ENCODE results near the gene PSIP1. TPM values are rescaled to one million over a fixed set of nuclear protein-coding genes. Genes with fewer than 3 reads are reported as not detected.
"Not testable (repeated sequence)": the region's sequence is repeated elsewhere in the genome, so short reads cannot be mapped to it uniquely, and the experiment has no call there.

The PSIP1 gene
- total and polyA plus RNA-seq, 7 experiments from 2014 or later: 97.8 to 213 (median 139) TPM

DNA sequence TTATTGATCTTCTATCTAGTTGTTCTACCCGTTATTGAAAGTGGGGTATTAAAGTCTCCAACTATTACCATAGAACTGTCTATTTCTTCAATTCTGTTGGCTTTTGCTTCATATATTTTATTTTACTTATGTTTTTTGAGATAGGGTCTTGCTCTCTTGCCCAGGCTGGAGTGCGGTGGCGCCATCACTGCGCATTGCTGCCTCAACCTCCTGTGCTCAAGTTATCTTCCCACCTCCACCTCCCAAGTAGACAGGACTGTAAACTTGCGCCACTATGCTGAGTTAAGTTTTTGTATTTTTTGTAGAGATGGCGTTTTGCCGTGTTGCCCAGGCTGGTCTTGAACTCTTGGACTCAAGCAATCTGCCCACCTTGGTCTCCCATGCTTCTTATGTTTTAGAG, 71.9 kb downstream of the PSIP1 start:
- peaks cover 0 to 3% of the 10 kb centered on the region in 2 donors for H3K4me1 ChIP-seq (ENCODE audit: control insufficient read depth in 2 of 2, insufficient read depth in 2 of 2, low read length in 2 of 2)
- H3K27ac ChIP-seq (ENCODE audit: low read depth, low read length): no peak overlapping the region
- ChIA-PET CTCF (no interaction called here), POLR2A (interaction anchor here (0.6 kb wide), 1 partner anchor 12 kb away, joined by 3 read pairs; no protein-coding TSS in a partner anchor)
- intact Hi-C loops (cut with micrococcal nuclease): no loop called here
- H3K27me3 ChIP-seq (ENCODE audit: control insufficient read depth in 2 of 2, insufficient read depth in 2 of 2, low read length in 2 of 2): no peaks in the 10 kb centered on the region
- H3K4me1 Mint-ChIP-seq: peaks cover 11 to 46% (median 28%) of the 10 kb centered on the region in 7 donors
- H3K4me3 Mint-ChIP-seq: no peak overlapping the region
- H3K9me3 ChIP-seq (ENCODE audit: control insufficient read depth in 2 of 3, low read length in 3 of 3): no peaks in the 10 kb centered on the region
- no peak for ATAC-seq
- H3K9me3 Mint-ChIP-seq: peaks cover 0 to 5% (median 0%) of the 10 kb centered on the region in 11 donors
- peaks cover 12 to 67% (median 53%) of the 10 kb centered on the region in 5 donors for H3K36me3 Mint-ChIP-seq
- H3K36me3 ChIP-seq (ENCODE audit: control insufficient read depth in 2 of 3, insufficient read depth in 3 of 3, low read length in 3 of 3): peaks cover 5 to 43% (median 16%) of the 10 kb centered on the region in 3 experiments
- DNase-seq: no peak
- H3K27me3 Mint-ChIP-seq: no peaks in the 10 kb centered on the region
- H3K27ac Mint-ChIP-seq: peak overlapping the region in 2 of 9 donors; percentile 14 to 20
- no peak overlapping the region for H3K4me3 ChIP-seq (ENCODE audit: low read length)

DNA sequence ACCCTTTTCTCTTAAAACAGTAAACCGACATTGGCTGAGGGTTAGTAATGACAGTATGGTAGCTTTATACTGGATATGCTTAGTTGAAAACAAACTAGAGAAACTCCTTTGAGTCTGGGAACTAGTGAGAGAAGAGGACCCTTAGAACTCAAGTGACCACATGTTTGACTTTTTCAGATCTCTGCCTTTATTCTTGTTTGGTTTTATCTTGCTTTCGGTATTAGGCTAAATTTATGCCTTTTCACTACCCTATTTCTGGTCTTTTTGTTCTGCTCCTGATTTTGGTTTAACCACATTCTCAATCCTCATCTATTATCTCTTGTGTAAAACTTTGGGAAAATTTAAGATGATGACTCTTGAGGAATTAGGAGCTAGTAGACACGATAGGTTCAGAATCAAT, 77.1 kb downstream of the PSIP1 start:
- ChIA-PET CTCF (interaction anchor here (1.1 kb wide), 1 partner anchor 79 kb away, joined by 3 read pairs; no protein-coding TSS in a partner anchor), POLR2A (no interaction called here)
- H3K4me3 Mint-ChIP-seq: no peak overlapping the region
- no peak overlapping the region for H3K4me3 ChIP-seq (ENCODE audit: low read length)
- intact Hi-C loops (cut with micrococcal nuclease): no loop called here
- DNase-seq (no peak), ATAC-seq (no peak)
- H3K36me3 Mint-ChIP-seq: peaks cover 10 to 55% (median 43%) of the 10 kb centered on the region in 5 donors
- no peaks in the 10 kb centered on the region for H3K9me3 ChIP-seq (ENCODE audit: control insufficient read depth in 2 of 3, low read length in 3 of 3)
- peak overlapping the region in 4 of 9 donors; percentile 7 to 29 (median 9) for H3K27ac Mint-ChIP-seq
- peaks cover 37 to 79% (median 68%) of the 10 kb centered on the region in 7 donors for H3K4me1 Mint-ChIP-seq
- no peak overlapping the region for H3K27ac ChIP-seq (ENCODE audit: low read depth, low read length)
- H3K27me3 Mint-ChIP-seq: no peaks in the 10 kb centered on the region
- no peaks in the 10 kb centered on the region for H3K27me3 ChIP-seq (ENCODE audit: control insufficient read depth in 2 of 2, insufficient read depth in 2 of 2, low read length in 2 of 2)
- peaks cover 0 to 29% (median 3%) of the 10 kb centered on the region in 3 experiments for H3K36me3 ChIP-seq (ENCODE audit: control insufficient read depth in 2 of 3, insufficient read depth in 3 of 3, low read length in 3 of 3)
- H3K9me3 Mint-ChIP-seq: no peaks in the 10 kb centered on the region
- H3K4me1 ChIP-seq (ENCODE audit: control insufficient read depth in 2 of 2, insufficient read depth in 2 of 2, low read length in 2 of 2): peaks cover 0 to 3% of the 10 kb centered on the region in 2 donors

DNA sequence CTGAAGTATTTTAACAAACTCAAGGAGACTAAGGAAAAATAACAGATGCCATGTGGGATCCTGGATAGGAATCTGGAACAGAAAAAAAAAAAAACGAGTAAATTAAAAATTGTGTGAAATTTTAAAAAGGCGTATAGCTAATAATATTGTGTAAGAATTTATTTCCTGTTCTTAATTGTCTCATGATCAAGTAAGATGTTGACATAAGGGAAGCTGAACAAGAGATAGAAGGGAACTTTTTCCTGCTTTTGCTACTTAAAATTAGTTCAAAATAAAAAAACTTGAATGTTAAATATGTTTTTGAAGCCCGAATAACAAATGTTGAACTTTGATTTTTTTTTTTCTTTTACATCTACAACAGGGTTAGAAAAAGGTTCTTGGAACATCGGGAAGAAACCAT, 77.6 kb downstream of the PSIP1 start:
- POLR2A ChIA-PET: no interaction called here
- no peak overlapping the region for H3K27ac ChIP-seq (ENCODE audit: low read depth, low read length)
- H3K4me3 ChIP-seq (ENCODE audit: low read length): no peak overlapping the region
- H3K4me1 ChIP-seq (ENCODE audit: control insufficient read depth in 2 of 2, insufficient read depth in 2 of 2, low read length in 2 of 2): peaks cover 0 to 3% of the 10 kb centered on the region in 2 donors
- ATAC-seq: no peak
- CTCF ChIA-PET: interaction anchor here (0.6 to 1.1 kb wide), 2 partner anchors 75 to 78 kb away, joined by 3 read pairs; no protein-coding TSS in a partner anchor
- no peak for DNase-seq
- intact Hi-C loops (cut with micrococcal nuclease): no loop called here
- H3K9me3 ChIP-seq (ENCODE audit: control insufficient read depth in 2 of 3, low read length in 3 of 3): no peaks in the 10 kb centered on the region
- H3K9me3 Mint-ChIP-seq: no peaks in the 10 kb centered on the region
- peaks cover 0 to 29% (median 3%) of the 10 kb centered on the region in 3 experiments for H3K36me3 ChIP-seq (ENCODE audit: control insufficient read depth in 2 of 3, insufficient read depth in 3 of 3, low read length in 3 of 3)
- H3K27me3 ChIP-seq (ENCODE audit: control insufficient read depth in 2 of 2, insufficient read depth in 2 of 2, low read length in 2 of 2): no peaks in the 10 kb centered on the region
- H3K27ac Mint-ChIP-seq: peak overlapping the region in 2 of 9 donors; percentile 9 to 39
- H3K36me3 Mint-ChIP-seq: peaks cover 13 to 54% (median 38%) of the 10 kb centered on the region in 5 donors
- H3K4me3 Mint-ChIP-seq: no peak overlapping the region
- peaks cover 38 to 79% (median 68%) of the 10 kb centered on the region in 7 donors for H3K4me1 Mint-ChIP-seq
- H3K27me3 Mint-ChIP-seq: no peaks in the 10 kb centered on the region

DNA sequence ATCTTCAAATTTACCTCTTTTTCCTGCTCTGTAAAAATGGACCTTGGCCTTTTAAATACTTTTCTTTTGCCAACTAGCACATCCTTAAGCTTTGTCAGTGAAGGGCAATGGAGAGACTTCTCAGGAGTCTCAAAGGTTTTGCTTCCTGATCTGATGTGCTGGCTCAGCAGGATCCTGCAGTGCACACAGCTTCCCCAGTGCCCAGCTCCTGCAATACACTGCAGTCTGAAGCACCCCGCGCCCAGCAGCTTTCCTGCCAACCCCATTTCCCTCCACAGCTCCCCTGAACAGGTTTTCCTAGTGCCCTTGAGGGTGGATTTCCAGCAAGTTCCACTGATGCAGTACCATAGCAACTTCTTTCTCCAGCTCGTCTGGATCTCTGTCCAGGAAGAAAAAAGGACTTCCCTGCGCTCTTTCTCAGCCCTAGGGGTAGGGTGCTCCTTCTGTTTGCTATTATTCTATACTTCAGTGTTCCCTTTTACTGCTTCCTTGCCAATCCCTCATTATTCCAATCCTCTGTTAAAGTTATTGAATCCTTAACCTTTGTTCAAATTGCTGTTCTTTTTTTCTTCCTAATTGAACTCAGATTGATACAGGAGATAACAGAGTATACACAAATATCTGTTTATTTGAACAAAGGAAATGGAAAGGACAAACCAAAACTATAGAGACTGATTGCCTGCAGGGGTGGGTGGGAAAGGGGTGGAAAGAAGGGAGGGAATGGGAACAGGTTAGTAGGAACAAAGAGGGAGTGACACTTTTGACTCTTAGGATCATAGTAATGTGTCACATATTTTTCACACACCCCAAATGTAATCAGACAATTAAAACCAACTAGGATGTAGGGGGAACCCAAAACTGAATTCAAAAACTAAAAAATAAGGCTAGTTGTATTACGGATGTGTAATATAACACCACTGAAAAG, 79.6 kb downstream of the PSIP1 start:
- ChIA-PET CTCF (no interaction called here), POLR2A (no interaction called here)
- no peaks in the 10 kb centered on the region for H3K27me3 ChIP-seq (ENCODE audit: control insufficient read depth in 2 of 2, insufficient read depth in 2 of 2, low read length in 2 of 2)
- H3K4me1 Mint-ChIP-seq: peaks cover 41 to 83% (median 63%) of the 10 kb centered on the region in 7 donors
- peaks cover 13 to 47% (median 27%) of the 10 kb centered on the region in 5 donors for H3K36me3 Mint-ChIP-seq
- ATAC-seq (peak; percentile 34), DNase-seq (no peak)
- H3K27ac ChIP-seq (ENCODE audit: low read depth, low read length): no peak overlapping the region
- H3K4me1 ChIP-seq (ENCODE audit: control insufficient read depth in 2 of 2, insufficient read depth in 2 of 2, low read length in 2 of 2): no peaks in the 10 kb centered on the region
- H3K9me3 ChIP-seq (ENCODE audit: control insufficient read depth in 2 of 3, low read length in 3 of 3): no peaks in the 10 kb centered on the region
- H3K9me3 Mint-ChIP-seq: no peaks in the 10 kb centered on the region
- H3K4me3 Mint-ChIP-seq: peak overlapping the region in 2 of 10 donors; percentile 9 to 50
- no peak overlapping the region for H3K4me3 ChIP-seq (ENCODE audit: low read length)
- peak overlapping the region in 8 of 9 donors; percentile 5 to 79 (median 32) for H3K27ac Mint-ChIP-seq
- H3K36me3 ChIP-seq (ENCODE audit: control insufficient read depth in 2 of 3, insufficient read depth in 3 of 3, low read length in 3 of 3): peaks cover 0 to 26% (median 3%) of the 10 kb centered on the region in 3 experiments
- intact Hi-C loops (cut with micrococcal nuclease): no loop called here
- H3K27me3 Mint-ChIP-seq: no peaks in the 10 kb centered on the region

DNA sequence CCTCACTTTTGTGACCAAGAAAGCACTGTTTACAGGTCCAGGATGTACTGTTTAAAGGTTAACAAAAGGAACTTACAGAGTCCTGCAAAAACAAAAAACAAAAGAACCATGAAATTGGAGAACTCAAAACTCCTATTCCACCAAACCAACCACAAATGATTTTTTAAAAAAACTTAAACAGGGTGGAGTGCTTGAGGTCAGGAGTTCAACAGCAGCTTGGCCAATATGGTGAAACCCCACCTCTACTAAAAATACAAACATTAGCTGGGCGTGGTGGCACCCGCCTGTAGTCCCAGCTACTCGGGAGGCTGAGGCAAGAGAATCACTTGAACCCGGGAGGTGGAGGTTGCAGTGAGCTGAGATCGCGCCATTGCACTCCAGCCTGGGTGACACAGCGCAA, 83.1 kb downstream of the PSIP1 start:
- H3K4me1 Mint-ChIP-seq: peaks cover 54 to 91% (median 80%) of the 10 kb centered on the region in 7 donors
- POLR2A ChIA-PET: interaction anchor here (1.4 kb wide), 1 partner anchor 21 kb away, joined by 3 read pairs; no protein-coding TSS in a partner anchor
- intact Hi-C loops (cut with micrococcal nuclease): loop anchor here in 1 of 2 donors (10.0 kb wide), 1 partner anchor 47 kb away; no protein-coding TSS in a partner anchor
- H3K4me1 ChIP-seq (ENCODE audit: control insufficient read depth in 2 of 2, insufficient read depth in 2 of 2, low read length in 2 of 2); H3K9me3 Mint-ChIP-seq; CTCF ChIA-PET; H3K27ac ChIP-seq (ENCODE audit: low read depth, low read length); DNase-seq; H3K9me3 ChIP-seq (ENCODE audit: control insufficient read depth in 2 of 3, low read length in 3 of 3); H3K27me3 ChIP-seq (ENCODE audit: control insufficient read depth in 2 of 2, insufficient read depth in 2 of 2, low read length in 2 of 2); ATAC-seq; H3K27me3 Mint-ChIP-seq; H3K4me3 ChIP-seq (ENCODE audit: low read length): not testable (repeated sequence)
- H3K36me3 Mint-ChIP-seq: peaks cover 13 to 33% (median 23%) of the 10 kb centered on the region in 5 donors
- peak overlapping the region in 1 of 10 donors; percentile 37 for H3K4me3 Mint-ChIP-seq
- H3K27ac Mint-ChIP-seq: peak overlapping the region in 3 of 9 donors; percentile 13 to 49 (median 25)
- H3K36me3 ChIP-seq (ENCODE audit: control insufficient read depth in 2 of 3, insufficient read depth in 3 of 3, low read length in 3 of 3): peaks cover 0 to 26% (median 0%) of the 10 kb centered on the region in 3 experiments

DNA sequence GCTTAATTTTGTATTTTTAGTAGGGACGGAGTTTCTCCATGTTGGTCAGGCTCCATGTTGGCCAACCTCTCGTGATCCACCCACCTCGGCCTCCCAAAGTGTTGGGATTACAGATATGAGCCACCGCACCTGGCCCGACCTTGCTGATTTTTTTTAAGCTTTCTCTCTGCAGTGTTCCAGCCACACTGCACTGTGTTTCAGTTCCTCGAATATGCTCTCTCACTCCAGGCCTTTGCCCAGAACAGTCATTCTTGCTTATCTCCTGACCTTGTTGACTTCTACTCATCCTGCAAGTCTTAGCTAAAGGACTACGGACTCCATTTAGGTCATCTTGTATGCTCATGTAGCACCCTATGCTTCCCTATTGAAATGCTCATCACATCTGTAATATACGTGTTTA, 84.8 kb downstream of the PSIP1 start:
- DNase-seq (no peak), ATAC-seq (no peak)
- Histone ChIP-seq H3K9me3 (ENCODE audit: control insufficient read depth in 2 of 3, low read length in 3 of 3) (no peaks in the 10 kb centered on the region), H3K4me1 (ENCODE audit: control insufficient read depth in 2 of 2, insufficient read depth in 2 of 2, low read length in 2 of 2) (peaks cover 0 to 8% of the 10 kb centered on the region in 2 donors), H3K27me3 (ENCODE audit: control insufficient read depth in 2 of 2, insufficient read depth in 2 of 2, low read length in 2 of 2) (no peaks in the 10 kb centered on the region), H3K4me3 (ENCODE audit: low read length) (no peak overlapping the region), H3K27ac (ENCODE audit: low read depth, low read length) (no peak overlapping the region), H3K36me3 (ENCODE audit: control insufficient read depth in 2 of 3, insufficient read depth in 3 of 3, low read length in 3 of 3) (peaks cover 0 to 24% (median 0%) of the 10 kb centered on the region in 3 experiments)
- Mint-ChIP-seq H3K4me3 (peak overlapping the region in 9 of 10 donors; percentile 4 to 73 (median 35)), H3K27ac (peak overlapping the region in 1 of 9 donors; percentile 38), H3K27me3 (no peaks in the 10 kb centered on the region), H3K36me3 (peaks cover 13 to 33% (median 23%) of the 10 kb centered on the region in 5 donors), H3K9me3 (no peaks in the 10 kb centered on the region), H3K4me1 (peaks cover 48 to 81% (median 71%) of the 10 kb centered on the region in 7 donors)
- CTCF ChIA-PET: no interaction called here
- POLR2A ChIA-PET: interaction anchor here (1.0 kb wide), 1 partner anchor 24 kb away, joined by 3 read pairs; no protein-coding TSS in a partner anchor
- intact Hi-C loops (cut with micrococcal nuclease): loop anchor here in 1 of 2 donors (10.0 kb wide), 1 partner anchor 49 kb away; no protein-coding TSS in a partner anchor

Data from naive thymus-derived CD4-positive, alpha-beta T cell (primary cell).